B cell (primary cell): Measurements from ENCODE around the gene COG4. TPM values are rescaled to one million over a fixed set of nuclear protein-coding genes. Genes with fewer than 3 reads are reported as not detected.

Experiments used
- ATAC-seq: fragments of 200-7000 bp; cut with Tn5 transposase; one replicate; pipeline ENCODE4 v1.10.0; 2021; ENCODE audit warnings: low read depth, mild to moderate bottlenecking, moderate number of reproducible peaks, moderate library complexity
- CTCF ChIA-PET: fragments of 350-600 bp; sonication (Branson Sonifier 250); formaldehyde crosslinking; loops from one replicate; lab custom pipeline; 2021; ENCODE audit warnings: antibody characterized with exemption, inconsistent platforms; lab: Charles Lee
- POLR2A ChIA-PET: fragments of 350-600 bp; sonication (Branson Sonifier 250); formaldehyde crosslinking; loops from one replicate; lab custom pipeline; 2021; ENCODE audit warnings: antibody characterized with exemption; lab: Charles Lee
- DNase-seq: peaks from one replicate; pipeline ENCODE4 v3.0.0; 2013
- H2AFZ ChIP-seq: 2 replicates; pipeline ENCODE4 v1.6.1; 2012; ENCODE audit warnings: mild to moderate bottlenecking, low read depth, low read length; ENCODE audit not compliant: insufficient read depth, poor library complexity, severe bottlenecking
- H3K27ac ChIP-seq, 2 donors: 1 replicate in 1 of 2; 2 replicates in 1 of 2; pipeline ENCODE4 v1.5.1; 2012 to 2013; ENCODE audit warnings: low read length in 2 of 2, mild to moderate bottlenecking in 2 of 2, moderate library complexity in 1 of 2
- H3K27me3 ChIP-seq, 4 experiments: fragments of 200-600 bp in 1 of 4; sonication (generic) in 1 of 4; replicated peaks in 1 of 4; 1 replicate in 2 of 4; 2 replicates in 2 of 4; pipeline versions ENCODE4 v1.6.1 to v1.7.0; 2013 to 2016; ENCODE audit warnings: low read length in 3 of 4, mild to moderate bottlenecking in 2 of 4, mixed read lengths in 1 of 4, moderate library complexity in 1 of 4; ENCODE audit not compliant: insufficient read depth in 4 of 4, control insufficient read depth in 3 of 4; ENCODE audit errors: control extremely low read depth in 1 of 4
- H3K36me3 ChIP-seq, 2 experiments: replicated peaks in 1 of 2; 1 replicate in 1 of 2; 2 replicates in 1 of 2; pipeline versions ENCODE4 v1.6.1 to v1.7.1; 2013; ENCODE audit warnings: low read length in 1 of 2; ENCODE audit not compliant: insufficient read depth in 2 of 2, control insufficient read depth in 1 of 2; ENCODE audit errors: control extremely low read depth in 1 of 2, extremely low read depth in 1 of 2
- H3K4me1 ChIP-seq, 2 donors: fragments of 200-600 bp in 1 of 2; sonication (generic) in 1 of 2; 1 replicate in 1 of 2; 2 replicates in 1 of 2; pipeline versions ENCODE4 v1.5.1 to v1.6.1; 2013 to 2017; ENCODE audit warnings: low read length in 2 of 2; ENCODE audit not compliant: control insufficient read depth in 2 of 2, insufficient read depth in 2 of 2
- H3K4me2 ChIP-seq: replicated peaks from 2 replicates; pipeline ENCODE3; 2012; ENCODE audit warnings: mild to moderate bottlenecking, low read depth, low read length; ENCODE audit not compliant: poor library complexity, severe bottlenecking
- H3K4me3 ChIP-seq, 5 experiments: fragments of 200-600 bp in 1 of 5; sonication (generic) in 1 of 5; 1 replicate in 3 of 5; 2 replicates in 2 of 5; pipeline versions ENCODE4 v1.5.1 to v1.7.0; 2011 to 2016; ENCODE audit warnings: low read length in 4 of 5, mild to moderate bottlenecking in 4 of 5, low read depth in 2 of 5, control low read depth in 1 of 5, moderate library complexity in 1 of 5; ENCODE audit not compliant: insufficient read depth in 1 of 5; ENCODE audit errors: control extremely low read depth in 1 of 5, extremely low read depth in 1 of 5
- H3K79me2 ChIP-seq: fragments of 200-600 bp; sonication (generic); one replicate; pipeline ENCODE4 v1.6.0; 2016; ENCODE audit warnings: low read length; ENCODE audit not compliant: control insufficient read depth, insufficient read depth
- H3K9ac ChIP-seq: fragments of 200-600 bp; sonication (generic); 2 replicates; pipeline ENCODE4 v1.6.1; 2017; ENCODE audit warnings: mild to moderate bottlenecking, low read length, moderate library complexity
- H3K9me3 ChIP-seq, 3 donors: one replicate each; pipeline versions ENCODE4 v1.6.1 to v1.7.1; 2013; ENCODE audit warnings: low read length in 2 of 3; ENCODE audit not compliant: control insufficient read depth in 2 of 3, insufficient read depth in 1 of 3; ENCODE audit errors: control extremely low read depth in 1 of 3
- H4K20me1 ChIP-seq: 2 replicates; pipeline ENCODE4 v1.6.0; 2012; ENCODE audit warnings: mild to moderate bottlenecking, low read length; ENCODE audit not compliant: insufficient read depth, control insufficient read depth, poor library complexity, severe bottlenecking
- H3K27ac Mint-ChIP-seq: one replicate; pipeline ENCODE4 v1.8.0; 2021; ENCODE audit warnings: mixed read lengths
- H3K27me3 Mint-ChIP-seq: one replicate; pipeline ENCODE4 v1.8.0; 2021; ENCODE audit warnings: mixed read lengths
- H3K4me1 Mint-ChIP-seq: one replicate; pipeline ENCODE4 v1.8.0; 2021; ENCODE audit warnings: mixed read lengths
- H3K4me3 Mint-ChIP-seq: one replicate; pipeline ENCODE4 v1.8.0; 2021; ENCODE audit warnings: mixed read lengths
- H3K9me3 Mint-ChIP-seq: one replicate; pipeline ENCODE4 v1.8.0; 2022; ENCODE audit warnings: mixed read lengths; ENCODE audit not compliant: insufficient read depth
- CTCF ChIP-seq: fragments of 200-600 bp; IDR thresholded peaks from one replicate; pipeline ENCODE4 v1.8.0; 2022; ENCODE audit warnings: antibody characterized with exemption, mild to moderate bottlenecking
- EZH2 ChIP-seq: IDR thresholded peaks from 2 replicates; pipeline ENCODE4 v1.6.1; 2012; ENCODE audit warnings: borderline replicate concordance, low read depth, mild to moderate bottlenecking, moderate library complexity, low read length; ENCODE audit not compliant: insufficient read depth, poor library complexity, severe bottlenecking
- WGBS: methylation state at CpG from one replicate; pipeline ENCODE4 v1.1.5; 2013; ENCODE audit warnings: missing lambda C conversion rate; ENCODE audit not compliant: insufficient coverage; 5-methylcytosine and 5-hydroxymethylcytosine counted together
- intact Hi-C: fragments of 100-400 bp; cut with micrococcal nuclease; formaldehyde crosslinking; loops from one replicate; pipeline ENCODE4 v1.10.0; 2022
- polyA plus RNA-seq: library from polyadenylated mRNA; depleted of rRNA; stranded (reverse); fragments of >200 nt; gene quantifications from 2 replicates; pipeline ENCODE4 v1.2.3, GENCODE V29; 2012
- total RNA-seq, 2 donors: library from RNA; stranded (reverse); fragments of 120-200 nt in 1 of 2; gene quantifications; 1 replicate in 1 of 2; 2 replicates in 1 of 2; pipeline versions ENCODE4 v1.2.3 to v1.2.4, GENCODE V29; 2013 to 2022

Gene COG4
- total and polyA plus RNA-seq, 2 donors (not counting 1 experiment from before 2014, with no cell fraction given), result 49.4 to 60.6 TPM

DNA sequence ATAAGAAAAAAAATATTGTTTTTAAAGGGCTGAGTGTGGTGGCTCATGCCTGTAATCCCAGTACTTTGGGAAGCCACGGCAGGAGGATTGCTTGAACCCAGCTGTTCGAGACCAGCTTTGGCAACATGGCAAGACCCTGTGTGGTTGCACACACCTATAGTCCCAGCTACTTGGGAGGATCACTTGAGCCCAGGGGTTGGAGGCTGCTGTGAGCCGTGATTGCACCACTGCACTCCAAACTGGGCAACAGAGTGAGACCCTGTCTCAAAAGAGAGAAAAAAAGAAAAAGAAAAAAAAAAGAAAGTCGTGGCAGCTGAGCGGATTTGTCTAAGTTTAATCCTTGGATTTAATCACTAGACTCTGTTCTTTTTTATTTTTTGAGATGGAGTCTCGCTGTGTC, 75.3 kb downstream of the COG4 start:
- Mint-ChIP-seq H3K27me3 (peaks cover 5% of the 10 kb centered on the region), H3K4me3 (no peak overlapping the region), H3K27ac (no peak overlapping the region), H3K4me1 (peaks cover 10% of the 10 kb centered on the region), H3K9me3 (no peaks in the 10 kb centered on the region)
- Histone ChIP-seq H3K4me3 (no peak overlapping the region), H3K27ac (no peak overlapping the region), H3K9me3 (no peaks in the 10 kb centered on the region), H3K9ac (no peak overlapping the region), H3K79me2 (no peaks in the 10 kb centered on the region), H3K36me3 (no peaks in the 10 kb centered on the region), H3K4me2 (no peak overlapping the region), H3K4me1 (peaks cover 7 to 10% of the 10 kb centered on the region in 2 donors), H2AFZ (no peak overlapping the region), H3K27me3 (no peaks in the 10 kb centered on the region), H4K20me1 (no peaks in the 10 kb centered on the region)
- ChIA-PET POLR2A (interaction anchor here (0.7 kb wide), 1 partner anchor 10 kb away, joined by 3 read pairs; no protein-coding TSS in a partner anchor), CTCF (no interaction called here)
- 96% methylated on average over 5 of the region's 6 CpGs for WGBS
- TF ChIP-seq EZH2, result no peak
- DNase-seq (no peak), ATAC-seq (no peak)
- intact Hi-C loops, result no loop called here

DNA sequence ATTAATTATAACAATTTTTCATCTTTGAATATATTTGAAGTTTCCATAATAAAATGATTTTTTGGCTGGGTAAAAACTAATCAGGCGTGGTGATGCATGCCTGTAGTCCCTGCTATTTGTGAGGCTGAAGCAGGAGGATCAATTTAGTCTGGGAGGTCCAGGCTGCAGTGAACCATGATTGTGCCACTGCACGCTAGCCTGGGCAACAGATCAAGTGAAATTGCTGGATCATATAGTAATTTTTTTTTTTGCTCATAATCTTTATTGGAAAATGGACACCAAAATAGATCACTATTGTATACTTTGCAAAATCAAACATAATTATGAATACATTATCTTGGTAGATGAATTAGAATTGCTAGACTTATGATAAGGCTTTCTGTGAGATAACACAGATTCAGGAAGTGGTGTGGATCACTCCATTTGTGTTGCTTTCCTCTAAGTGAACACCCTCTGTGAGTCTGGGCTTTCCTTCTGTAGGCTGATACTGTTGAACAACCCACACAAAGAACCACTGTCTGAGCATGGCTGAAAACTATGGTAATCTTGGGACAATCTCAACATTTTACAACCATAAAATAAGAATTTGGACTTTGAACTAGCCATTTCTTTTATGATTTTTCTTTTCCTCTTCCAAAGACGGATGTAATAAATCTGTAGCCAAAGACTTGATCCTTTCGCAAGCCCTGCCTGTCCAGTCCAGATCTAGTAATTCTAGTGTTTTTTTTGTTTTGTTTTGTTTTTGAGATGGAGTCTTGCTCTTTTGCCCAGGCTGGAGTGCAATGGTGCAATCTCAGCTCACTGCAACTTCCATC, 78.9 kb downstream of the COG4 start:
- no peak overlapping the region for H3K4me2 ChIP-seq
- no peak overlapping the region for H3K4me3 Mint-ChIP-seq
- no peaks in the 10 kb centered on the region for H3K9me3 Mint-ChIP-seq
- TF ChIP-seq EZH2, result no peak
- no peak for TF ChIP-seq CTCF
- 100% methylated on average over 1 of the region's 4 CpGs for WGBS
- no peak overlapping the region for H3K9ac ChIP-seq
- no peak overlapping the region for H3K4me3 ChIP-seq
- no peak overlapping the region for H3K27ac ChIP-seq
- H3K36me3 ChIP-seq, result no peaks in the 10 kb centered on the region
- H3K4me1 Mint-ChIP-seq, result peaks cover 8% of the 10 kb centered on the region
- H4K20me1 ChIP-seq, result no peaks in the 10 kb centered on the region
- H2AFZ ChIP-seq, result no peak overlapping the region
- H3K9me3 ChIP-seq, result no peaks in the 10 kb centered on the region
- ATAC-seq, result no peak
- intact Hi-C loops, result no loop called here
- POLR2A ChIA-PET, result no interaction called here
- no peak for DNase-seq
- no peak overlapping the region for H3K27ac Mint-ChIP-seq
- peaks cover 12 to 16% of the 10 kb centered on the region in 2 donors for H3K4me1 ChIP-seq
- no peaks in the 10 kb centered on the region for H3K27me3 ChIP-seq
- no peaks in the 10 kb centered on the region for H3K79me2 ChIP-seq
- H3K27me3 Mint-ChIP-seq, result no peaks in the 10 kb centered on the region
- CTCF ChIA-PET, result interaction anchor here (0.8 to 1.0 kb wide), 2 partner anchors 50 to 64 kb away, joined by 3 read pairs; no protein-coding TSS in a partner anchor
